ENCODE results near the gene SLC1A4.

The SLC1A4 gene

GRCh38 chr2:64996871-64997307, 7.7 kb downstream of the SLC1A4 start:
- no peak overlapping the region for H3K4me3 ChIP-seq (ENCODE audit: low read depth, low read length)
- H3K27ac ChIP-seq (ENCODE audit: extremely low read depth, low read depth, low read length) = no peak overlapping the region
- POLR2A ChIA-PET = no interaction called here
- no peaks in the 10 kb centered on the region for H3K9me3 ChIP-seq (ENCODE audit: control insufficient read depth, insufficient read depth, low read depth, low read length)
- no peaks in the 10 kb centered on the region; the same call in 1 of the 2 replicates for H3K4me1 ChIP-seq (ENCODE audit: control insufficient read depth, insufficient read depth, low read length)
- CTCF ChIA-PET = interaction anchor here (0.9 to 1.4 kb wide), 3 partner anchors 20 to 79 kb away, joined by 3 read pairs; no protein-coding TSS in a partner anchor
- 0 out of 2 replicates have a peak, but pooled peaks have one; percentile 9 for TF ChIP-seq PRDM1 (tag by site-specific recombination; IDR thresholded peaks at IDR 0.05)
- no peak for TF ChIP-seq ZEB2 (tag by site-specific recombination; IDR thresholded peaks at IDR 0.05)
- H3K36me3 ChIP-seq (ENCODE audit: control insufficient read depth in 2 of 2, insufficient read depth in 1 of 2, low read length in 2 of 2) = no peaks in the 10 kb centered on the region

DNA sequence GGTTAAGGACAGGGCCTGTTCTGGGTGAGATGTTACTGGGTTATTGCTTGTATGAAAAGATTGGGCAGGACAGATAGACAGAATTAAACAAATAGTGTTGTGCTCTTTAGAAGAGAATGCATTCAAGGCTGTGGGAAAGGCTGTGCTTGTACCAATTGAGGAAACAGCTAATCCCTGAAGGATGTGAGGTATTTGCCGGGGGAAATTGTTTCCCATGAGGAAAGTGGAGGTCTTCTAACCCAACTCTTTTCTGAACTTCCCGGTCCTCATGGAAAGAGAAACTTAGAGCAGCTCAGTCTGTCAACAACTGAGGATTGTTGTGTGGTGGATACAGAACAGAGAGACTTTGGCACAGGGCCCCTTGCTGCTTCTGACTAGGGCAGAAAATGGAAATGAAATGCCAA, 9.5 kb downstream of the SLC1A4 start:
- POLR2A ChIA-PET = no interaction called here
- H3K27ac ChIP-seq (ENCODE audit: extremely low read depth, low read depth, low read length) = no peak overlapping the region
- H3K36me3 ChIP-seq (ENCODE audit: control insufficient read depth in 2 of 2, insufficient read depth in 1 of 2, low read length in 2 of 2) = peaks cover 0 to 2% of the 10 kb centered on the region in 2 experiments; a peak in 1 of 3 replicates
- no peaks in the 10 kb centered on the region; the same call in 1 of the 2 replicates for H3K4me1 ChIP-seq (ENCODE audit: control insufficient read depth, insufficient read depth, low read length)
- CTCF ChIA-PET = interaction anchor here (0.6 kb wide), 1 partner anchor 9 kb away, joined by 3 read pairs; the partner anchor contains the start of gene SLC1A4
- TF ChIP-seq ZNF10 (tag by site-specific recombination; IDR thresholded peaks at IDR 0.05) = no peak
- TF ChIP-seq TCF7L2 (IDR thresholded peaks at IDR 0.05; ENCODE audit: borderline replicate concordance, low read depth, low read length) = no peak
- TF ChIP-seq BCL6B (tag by site-specific recombination; IDR thresholded peaks at IDR 0.05) = no peak
- no peak overlapping the region for H3K4me3 ChIP-seq (ENCODE audit: low read depth, low read length)
- no peaks in the 10 kb centered on the region for H3K9me3 ChIP-seq (ENCODE audit: control insufficient read depth, insufficient read depth, low read depth, low read length)

DNA sequence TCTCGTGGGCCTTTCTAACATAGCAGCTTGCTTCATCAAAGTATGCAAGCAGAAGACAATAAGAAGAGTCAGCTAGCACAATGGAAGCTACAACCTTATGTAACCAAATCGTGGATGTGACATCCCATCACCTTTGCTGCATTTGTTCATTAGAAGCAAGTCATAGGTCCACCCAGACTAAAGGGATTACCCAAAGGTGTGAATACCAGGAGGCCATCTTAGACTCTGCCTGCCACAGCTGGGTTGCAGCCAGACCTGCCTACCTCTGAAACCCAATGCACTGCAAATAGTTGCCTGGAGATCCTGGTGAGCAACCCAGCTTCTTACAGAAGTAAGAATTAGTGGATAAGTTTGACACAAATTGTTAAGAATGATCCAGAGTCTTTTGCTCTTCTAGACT, 10.6 kb downstream of the SLC1A4 start:
- H3K9me3 ChIP-seq (ENCODE audit: control insufficient read depth, insufficient read depth, low read depth, low read length) = no peaks in the 10 kb centered on the region
- TF ChIP-seq, protein P1, sequence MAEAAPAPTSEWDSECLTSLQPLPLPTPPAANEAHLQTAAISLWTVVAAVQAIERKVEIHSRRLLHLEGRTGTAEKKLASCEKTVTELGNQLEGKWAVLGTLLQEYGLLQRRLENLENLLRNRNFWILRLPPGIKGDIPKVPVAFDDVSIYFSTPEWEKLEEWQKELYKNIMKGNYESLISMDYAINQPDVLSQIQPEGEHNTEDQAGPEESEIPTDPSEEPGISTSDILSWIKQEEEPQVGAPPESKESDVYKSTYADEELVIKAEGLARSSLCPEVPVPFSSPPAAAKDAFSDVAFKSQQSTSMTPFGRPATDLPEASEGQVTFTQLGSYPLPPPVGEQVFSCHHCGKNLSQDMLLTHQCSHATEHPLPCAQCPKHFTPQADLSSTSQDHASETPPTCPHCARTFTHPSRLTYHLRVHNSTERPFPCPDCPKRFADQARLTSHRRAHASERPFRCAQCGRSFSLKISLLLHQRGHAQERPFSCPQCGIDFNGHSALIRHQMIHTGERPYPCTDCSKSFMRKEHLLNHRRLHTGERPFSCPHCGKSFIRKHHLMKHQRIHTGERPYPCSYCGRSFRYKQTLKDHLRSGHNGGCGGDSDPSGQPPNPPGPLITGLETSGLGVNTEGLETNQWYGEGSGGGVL (tag by site-specific recombination; IDR thresholded peaks at IDR 0.05) = no peak
- TF ChIP-seq, protein P2, sequence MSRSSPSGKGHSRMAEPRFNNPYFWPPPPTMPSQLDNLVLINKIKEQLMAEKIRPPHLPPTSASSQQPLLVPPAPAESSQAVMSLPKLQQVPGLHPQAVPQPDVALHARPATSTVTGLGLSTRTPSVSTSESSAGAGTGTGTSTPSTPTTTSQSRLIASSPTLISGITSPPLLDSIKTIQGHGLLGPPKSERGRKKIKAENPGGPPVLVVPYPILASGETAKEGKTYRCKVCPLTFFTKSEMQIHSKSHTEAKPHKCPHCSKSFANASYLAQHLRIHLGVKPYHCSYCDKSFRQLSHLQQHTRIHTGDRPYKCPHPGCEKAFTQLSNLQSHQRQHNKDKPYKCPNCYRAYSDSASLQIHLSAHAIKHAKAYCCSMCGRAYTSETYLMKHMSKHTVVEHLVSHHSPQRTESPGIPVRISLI (tag by site-specific recombination; IDR thresholded peaks at IDR 0.05) = no peak
- TF ChIP-seq ZNF423 (tag by site-specific recombination; IDR thresholded peaks at IDR 0.05) = no peak
- TF ChIP-seq MEIS1 (CRISPR knock-in tag; IDR thresholded peaks at IDR 0.05; ENCODE audit: borderline replicate concordance) = no peak
- TF ChIP-seq ZNF37A (tag by site-specific recombination; IDR thresholded peaks at IDR 0.05) = no peak
- TF ChIP-seq ZNF24 (tag by site-specific recombination; IDR thresholded peaks at IDR 0.05) = no peak
- H3K36me3 ChIP-seq (ENCODE audit: control insufficient read depth in 2 of 2, insufficient read depth in 1 of 2, low read length in 2 of 2) = peaks cover 0 to 3% of the 10 kb centered on the region in 2 experiments; a peak in 1 of 3 replicates
- no peaks in the 10 kb centered on the region; the same call in 1 of the 2 replicates for H3K4me1 ChIP-seq (ENCODE audit: control insufficient read depth, insufficient read depth, low read length)
- CTCF ChIA-PET = interaction anchor here (0.5 kb wide), 1 partner anchor 148 kb away, joined by 3 read pairs; no protein-coding TSS in a partner anchor
- POLR2A ChIA-PET = interaction anchor here (1.5 kb wide), 1 partner anchor 10 kb away, joined by 3 read pairs; no protein-coding TSS in a partner anchor
- no peak overlapping the region for H3K4me3 ChIP-seq (ENCODE audit: low read depth, low read length)
- no peak overlapping the region for H3K27ac ChIP-seq (ENCODE audit: extremely low read depth, low read depth, low read length)

GRCh38 chr2:65000644-65001043, 11.4 kb downstream of the SLC1A4 start:
- POLR2A ChIA-PET = no interaction called here
- H3K36me3 ChIP-seq (ENCODE audit: control insufficient read depth in 2 of 2, insufficient read depth in 1 of 2, low read length in 2 of 2) = peaks cover 0 to 6% of the 10 kb centered on the region in 2 experiments; a peak in 1 of 3 replicates
- CTCF ChIA-PET = no interaction called here

More at GRCh38 chr2:65000644-65001043, 11.4 kb downstream of the SLC1A4 start:
- Histone ChIP-seq H3K27ac (ENCODE audit: extremely low read depth, low read depth, low read length) (no peak overlapping the region), H3K4me1 (ENCODE audit: control insufficient read depth, insufficient read depth, low read length) (no peaks in the 10 kb centered on the region; the same call in 1 of the 2 replicates), H3K9me3 (ENCODE audit: control insufficient read depth, insufficient read depth, low read depth, low read length) (no peaks in the 10 kb centered on the region), H3K4me3 (ENCODE audit: low read depth, low read length) (no peak overlapping the region)
- TF ChIP-seq ZNF132 (tag by site-specific recombination; IDR thresholded peaks at IDR 0.05; ENCODE audit: borderline replicate concordance) (no peak), PRDM1 (tag by site-specific recombination; IDR thresholded peaks at IDR 0.05) (no peak), ZBTB48 (tag by site-specific recombination; IDR thresholded peaks at IDR 0.05) (no peak), ZFHX2 (tag by site-specific recombination; conservative IDR thresholded peaks at IDR 0.05) (no peak)
- TF ChIP-seq, protein P2 (tag by site-specific recombination; IDR thresholded peaks at IDR 0.05) = no peak

Measured in HEK293 (cell line).